NCI-H2081 (cell line): ENCODE results near the gene MISP.
A peak's percentile ranks its signal among the peaks of the same experiment; 100 is the strongest.

Experiments
- DNase-seq, 2 experiments: peaks; one replicate each; lab custom pipeline; 2025; lab: John Stamatoyannopoulos, UW

MISP gene

DNA sequence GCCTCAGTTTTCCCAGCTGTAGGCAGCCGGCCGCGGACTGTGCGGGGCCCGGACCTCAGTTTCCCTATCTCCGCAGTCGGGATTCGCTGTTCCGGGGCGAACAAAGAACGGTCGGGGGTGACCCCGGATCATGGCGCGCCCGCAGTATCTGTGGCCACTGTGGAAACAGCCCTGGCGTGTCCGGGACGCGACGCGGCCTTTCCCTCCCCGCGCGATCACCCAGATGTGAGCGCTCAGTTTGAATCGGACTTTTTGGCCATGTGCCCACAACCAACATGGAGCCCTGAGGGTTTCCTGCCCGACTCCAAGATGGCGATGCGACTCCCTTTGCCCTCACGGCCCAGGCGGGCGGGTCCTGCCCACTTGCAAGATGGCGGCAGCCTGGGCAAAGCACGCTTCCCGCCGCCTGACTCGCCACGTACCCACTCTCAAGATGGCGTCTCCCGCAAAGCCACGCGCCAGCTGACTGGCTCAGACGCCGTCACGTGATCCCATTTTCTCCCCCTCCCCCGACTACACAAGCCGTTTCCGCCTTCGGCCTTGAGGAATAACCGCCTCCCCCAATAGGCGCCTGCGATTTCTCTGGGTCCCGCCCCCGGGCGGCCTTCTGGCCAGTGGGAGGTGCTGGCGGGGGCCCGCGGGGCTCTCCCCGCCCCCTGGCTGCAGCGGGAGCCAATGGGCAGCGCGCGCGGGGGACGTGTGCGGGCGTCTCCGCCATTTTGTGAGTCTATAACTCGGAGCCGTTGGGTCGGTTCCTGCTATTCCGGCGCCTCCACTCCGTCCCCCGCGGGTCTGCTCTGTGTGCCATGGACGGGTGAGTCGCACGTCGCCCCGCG, 46.0 kb downstream of the MISP start, which contains the start of gene PTBP1:
Gene PTBP1 (plus strand): TSS at position 761 of the 836 bp plus-strand sequence. CDS start 46 bp downstream, at position 807.
- peak; percentile 100 for DNase-seq

DNA sequence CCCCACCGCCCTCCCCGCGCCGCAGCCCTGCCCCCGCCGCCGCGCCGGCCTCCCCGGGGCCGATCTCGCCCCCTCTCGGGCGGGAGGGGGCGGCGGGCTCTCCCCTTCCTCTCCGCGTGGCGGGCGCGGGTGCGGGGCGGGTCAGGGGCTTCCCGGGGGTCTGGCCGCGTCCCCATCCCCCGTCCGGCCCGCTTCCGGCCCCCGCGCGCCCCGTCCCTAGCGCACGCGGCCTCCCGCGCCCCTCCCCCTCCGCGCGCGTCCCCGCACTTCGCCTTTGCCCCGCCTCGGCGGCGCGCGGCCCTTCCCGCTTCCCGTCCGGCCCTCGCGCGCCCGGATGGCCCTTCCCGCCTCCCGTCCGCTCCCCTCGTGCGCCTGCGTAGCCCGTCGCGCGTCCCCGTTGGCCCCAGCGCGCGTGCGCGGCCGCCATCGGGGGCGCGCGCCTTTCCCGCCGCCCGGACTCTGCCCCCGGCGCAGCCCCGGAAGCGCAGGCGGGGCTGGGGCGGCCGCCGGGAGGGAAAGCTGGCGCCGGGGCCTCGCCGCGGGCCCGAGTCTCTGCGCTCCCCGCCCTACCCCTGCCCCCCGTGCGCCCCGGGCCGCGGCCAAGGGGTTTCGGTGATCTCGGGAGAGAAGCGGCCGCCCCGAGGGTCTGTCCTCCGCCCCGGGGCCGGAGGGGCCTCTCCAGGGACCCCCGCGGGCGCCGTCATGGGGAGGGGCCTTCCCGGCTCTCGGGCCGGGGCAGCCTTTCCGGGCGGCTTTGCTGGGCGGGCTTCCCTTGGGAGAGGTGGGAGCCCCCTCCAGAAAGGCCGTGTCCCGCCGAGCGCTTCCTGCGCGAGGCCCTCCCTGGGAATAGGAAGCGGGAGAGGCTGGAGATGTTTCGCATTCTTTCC, 46.9 kb downstream of the MISP start:
- DNase-seq, result peak; percentile 88 to 92

DNA sequence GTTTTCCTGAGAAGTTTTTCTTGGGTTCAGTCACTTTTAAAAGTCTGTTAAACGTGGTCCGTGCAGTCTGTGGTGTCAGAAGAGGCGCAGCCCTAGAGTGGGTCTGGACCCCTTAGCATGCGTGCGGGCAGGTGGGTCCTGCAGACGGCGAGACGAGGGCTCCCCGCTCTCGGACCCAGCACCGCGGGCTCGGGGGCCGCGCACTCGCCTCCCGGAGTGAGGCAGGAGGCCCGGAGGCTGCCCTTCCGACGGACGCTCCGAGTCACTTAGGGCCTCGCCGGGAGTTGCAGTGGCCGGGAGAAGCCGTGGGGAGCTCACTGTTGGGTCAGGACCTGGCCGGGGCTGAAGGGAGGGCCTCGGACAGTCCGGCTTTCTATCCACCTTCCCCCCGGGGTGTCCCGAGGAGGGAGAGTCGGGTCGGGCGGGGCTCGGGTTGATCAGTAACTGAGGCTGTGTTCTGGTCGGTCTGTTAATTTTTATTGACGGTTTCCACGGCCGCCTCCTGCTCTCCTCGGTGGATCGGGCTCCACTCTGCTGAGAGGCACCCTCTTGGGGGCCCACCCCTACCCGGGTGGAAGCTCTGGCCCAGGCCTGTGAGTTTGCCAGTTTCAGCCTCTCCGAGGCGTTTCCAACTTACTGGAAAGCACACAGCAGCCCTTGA, 47.6 kb downstream of the MISP start:
- DNase-seq, result no peak

DNA sequence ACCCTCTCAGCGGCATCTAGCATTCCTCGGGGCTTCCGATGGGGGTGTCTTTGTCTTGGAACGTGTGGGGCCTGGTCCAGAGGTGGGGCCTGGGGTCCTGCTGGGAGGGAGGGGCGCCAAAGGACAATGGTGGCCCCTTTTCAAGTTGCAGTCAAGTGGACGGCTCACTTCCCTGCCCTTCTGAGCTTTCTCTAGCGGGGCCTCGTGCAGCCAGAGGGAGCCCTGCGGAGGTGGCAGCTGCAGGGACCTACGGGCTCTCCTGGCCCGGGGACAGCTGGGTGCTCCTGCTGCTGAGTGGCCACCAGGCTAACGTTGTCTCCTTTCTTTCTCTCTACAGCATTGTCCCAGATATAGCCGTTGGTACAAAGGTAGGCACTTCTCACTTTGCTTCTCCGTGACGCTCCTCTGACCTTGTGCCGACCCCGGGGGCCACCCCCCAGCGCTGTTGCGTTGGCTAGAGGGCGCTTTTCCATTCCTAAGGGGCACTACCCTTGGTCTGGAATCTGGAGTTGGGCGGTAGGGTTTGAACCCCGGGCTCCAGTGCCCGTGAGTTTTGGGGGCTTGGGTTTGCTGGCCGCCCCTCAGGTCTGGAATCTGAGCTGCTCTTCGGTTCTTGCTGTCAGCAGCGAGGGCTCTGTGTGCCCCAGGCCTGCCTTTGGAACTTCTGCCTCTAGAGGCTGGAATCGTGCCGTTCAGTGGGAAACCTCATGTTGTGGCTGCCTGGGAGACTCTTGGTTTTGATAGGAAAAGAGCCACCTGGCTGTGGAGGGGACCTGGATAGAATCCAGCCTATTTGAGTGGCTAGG, 48.4 kb downstream of the MISP start:
- peak in 1 of 2 experiments; percentile 26 for DNase-seq

DNA sequence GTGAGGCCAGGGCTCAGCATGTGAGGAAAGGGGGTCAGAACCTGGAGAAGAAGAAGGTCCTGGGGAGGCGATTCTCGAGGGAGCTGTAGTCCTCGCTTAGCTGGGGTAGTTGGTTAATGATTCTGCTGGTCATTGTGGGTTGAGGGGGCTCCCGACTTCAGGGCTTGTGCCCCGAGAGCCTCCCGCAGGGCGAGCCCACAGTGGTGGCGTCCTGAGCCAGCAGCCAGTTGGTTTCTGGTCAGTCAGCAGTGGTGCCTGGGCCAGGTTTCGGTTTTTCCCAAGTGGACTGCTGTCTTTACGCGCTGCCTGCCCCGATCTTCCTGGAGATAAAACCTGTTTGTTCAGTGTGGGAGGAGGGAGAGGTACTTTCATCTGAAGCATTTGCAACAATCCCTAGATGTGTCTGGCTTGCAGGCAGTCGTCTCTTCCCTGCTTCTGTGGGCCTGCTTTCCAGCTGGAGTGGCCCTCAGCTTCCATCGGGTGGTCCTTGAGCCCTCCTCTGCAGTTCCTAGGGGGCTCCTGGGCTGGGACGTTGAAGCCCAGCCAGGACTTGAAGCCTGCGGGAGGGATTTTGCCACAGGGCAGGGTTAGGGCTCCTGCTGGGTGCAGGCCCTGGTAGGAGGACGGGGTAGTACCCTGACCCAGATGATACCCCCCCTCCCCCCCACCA, 49.6 kb downstream of the MISP start:
- no peak for DNase-seq

DNA sequence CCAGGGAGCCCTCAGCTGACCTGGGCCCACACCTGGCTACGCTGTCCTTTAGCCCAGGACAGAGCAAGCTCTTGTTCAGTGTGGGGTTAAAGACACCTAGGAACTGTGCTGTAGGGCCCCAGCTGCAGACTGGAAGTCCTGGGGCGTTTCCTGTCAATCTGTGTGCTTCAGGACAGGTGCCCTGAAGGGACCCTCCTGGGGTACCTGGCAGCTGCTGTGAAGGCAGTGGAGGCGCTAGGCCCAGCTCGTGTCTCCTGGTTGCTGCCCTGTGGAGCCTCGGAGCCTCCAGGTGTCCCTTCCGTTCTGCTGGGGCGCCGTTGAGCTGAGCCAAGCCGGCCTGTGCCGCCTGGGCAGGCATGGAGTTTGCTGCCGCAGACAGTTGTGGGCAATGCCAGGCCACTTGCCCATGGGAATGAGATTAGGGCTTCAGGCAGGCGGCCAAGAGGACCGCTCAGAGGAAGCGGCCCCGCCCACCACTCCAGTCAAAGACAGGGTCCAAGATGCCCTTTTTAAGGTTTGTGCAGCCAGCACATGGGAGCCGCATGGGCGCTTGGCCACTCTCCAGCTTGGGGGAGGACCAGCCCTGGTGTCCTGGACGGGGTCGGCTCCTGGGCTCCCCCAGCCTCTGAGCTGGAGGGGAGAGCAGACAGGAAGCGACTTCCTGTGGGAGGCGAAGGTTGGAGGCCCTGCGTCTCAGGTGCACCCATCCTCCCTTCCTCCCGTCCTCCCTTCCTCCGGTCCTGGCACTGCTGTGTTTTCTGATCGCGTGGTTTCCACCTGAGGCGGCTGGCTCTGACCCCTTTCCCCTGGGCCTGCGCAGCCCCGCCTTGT, 50.3 kb downstream of the MISP start:
- DNase-seq, result peak; percentile 40 to 74

DNA sequence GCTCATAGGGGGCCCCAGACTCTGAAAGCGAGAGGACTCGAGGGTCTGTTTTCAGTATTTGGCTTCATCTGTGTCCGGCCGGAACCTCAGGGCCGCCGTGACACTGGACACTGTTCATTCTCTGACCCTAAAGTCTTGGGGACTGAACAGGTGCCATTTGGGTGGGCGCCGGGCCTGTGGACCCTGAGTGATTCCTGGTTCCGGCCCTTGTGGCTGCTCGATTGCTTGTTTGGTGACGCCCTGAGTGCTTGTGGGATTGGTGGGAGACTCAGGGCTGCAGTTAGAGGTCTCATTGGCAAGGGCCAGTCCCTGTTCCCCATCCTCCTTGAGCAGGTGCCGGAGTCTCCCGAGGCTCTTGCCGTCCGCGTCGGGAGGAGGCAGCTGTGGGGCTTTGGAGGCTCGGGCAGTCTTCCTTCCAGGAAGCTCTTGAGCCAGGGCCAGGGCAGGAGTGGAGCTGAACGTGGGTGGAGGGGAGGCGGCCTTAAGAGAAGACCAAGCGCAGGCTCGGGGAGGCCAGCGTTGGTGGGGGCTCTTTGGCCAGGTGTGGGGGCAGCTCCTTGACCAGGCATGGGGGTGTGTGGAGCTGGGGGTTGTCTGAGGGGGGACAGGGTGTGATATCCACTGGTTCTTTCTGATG, 51.1 kb downstream of the MISP start:
- DNase-seq, result no peak

DNA sequence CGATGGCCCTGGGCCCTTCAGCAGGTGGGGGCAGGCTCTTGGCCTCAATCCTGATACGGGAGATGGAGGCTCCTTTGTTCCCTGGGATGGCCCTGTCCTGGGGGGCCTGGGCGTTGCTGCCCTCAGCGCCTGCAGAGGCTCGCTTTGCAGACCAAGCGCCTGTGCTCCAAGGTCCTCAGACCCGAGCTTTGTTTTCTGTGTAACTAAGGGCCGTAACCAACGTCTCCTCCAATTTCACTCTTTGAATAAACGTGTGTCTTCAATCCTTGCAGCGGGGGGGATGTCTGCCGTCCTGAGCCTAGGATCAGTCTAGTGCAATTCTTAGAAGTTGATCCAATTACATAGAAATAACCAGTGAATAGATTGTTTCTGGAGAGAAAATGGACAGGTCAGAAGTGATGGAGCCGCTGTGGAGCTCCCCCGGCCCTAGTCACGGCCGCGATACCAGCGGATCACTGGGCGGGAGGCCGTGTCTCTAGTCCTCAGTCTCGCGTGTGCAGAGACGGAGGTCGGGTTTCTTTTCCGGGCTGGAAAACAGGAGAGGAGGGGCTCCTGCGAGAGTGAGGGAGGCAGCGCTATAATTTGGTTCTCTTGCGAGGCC, 51.7 kb downstream of the MISP start:
- no peak for DNase-seq

DNA sequence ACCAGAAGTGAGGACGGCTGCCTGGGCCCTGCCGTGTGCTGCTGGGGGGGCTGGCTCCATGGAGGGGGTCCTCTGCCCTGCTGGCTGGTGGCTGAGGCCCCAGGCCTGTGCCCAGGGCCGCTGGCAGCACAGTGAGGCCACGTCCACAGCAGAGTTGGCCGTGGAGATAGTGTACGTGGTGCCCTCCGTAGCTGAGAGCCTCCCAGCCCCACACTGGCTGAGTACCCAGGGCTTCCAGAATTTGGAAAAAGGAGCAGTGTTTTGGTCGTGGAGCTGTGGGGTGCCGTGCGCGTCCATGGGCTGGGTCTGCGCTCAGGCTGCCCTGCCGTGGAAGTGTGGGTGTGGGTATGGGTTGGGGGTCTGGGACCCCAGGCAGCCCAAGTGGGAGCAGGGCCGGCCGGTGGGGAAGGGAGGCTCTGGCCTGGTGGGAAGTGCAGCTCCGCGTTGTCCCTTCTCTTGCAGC, 52.2 kb downstream of the MISP start:
- no peak for DNase-seq

DNA sequence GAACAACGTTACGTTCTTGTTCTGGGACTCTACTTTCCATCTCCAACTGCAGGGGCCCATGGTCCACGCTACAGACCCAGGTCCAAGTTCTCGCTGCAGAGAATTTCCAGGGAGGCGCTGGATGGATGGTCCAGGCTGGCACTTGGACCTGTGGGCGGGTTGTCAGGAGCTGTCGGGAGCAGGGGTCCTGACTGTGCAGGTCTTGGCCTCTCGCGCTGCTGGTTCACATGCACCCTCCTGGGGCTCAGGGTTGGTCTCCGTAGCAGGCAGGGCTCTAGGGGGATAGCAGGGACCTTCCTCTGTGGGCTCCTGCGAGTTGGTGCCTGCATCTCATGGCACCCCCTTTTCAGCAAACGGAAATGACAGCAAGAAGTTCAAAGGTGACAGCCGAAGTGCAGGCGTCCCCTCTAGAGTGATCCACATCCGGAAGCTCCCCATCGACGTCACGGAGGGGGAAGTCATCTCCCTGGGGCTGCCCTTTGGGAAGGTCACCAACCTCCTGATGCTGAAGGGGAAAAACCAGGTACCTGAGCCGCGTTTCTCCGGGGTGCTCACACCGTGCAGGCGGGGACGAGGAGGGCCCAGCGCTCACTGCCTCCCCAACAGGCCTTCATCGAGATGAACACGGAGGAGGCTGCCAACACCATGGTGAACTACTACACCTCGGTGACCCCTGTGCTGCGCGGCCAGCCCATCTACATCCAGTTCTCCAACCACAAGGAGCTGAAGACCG, 52.9 kb downstream of the MISP start:
- no peak for DNase-seq

DNA sequence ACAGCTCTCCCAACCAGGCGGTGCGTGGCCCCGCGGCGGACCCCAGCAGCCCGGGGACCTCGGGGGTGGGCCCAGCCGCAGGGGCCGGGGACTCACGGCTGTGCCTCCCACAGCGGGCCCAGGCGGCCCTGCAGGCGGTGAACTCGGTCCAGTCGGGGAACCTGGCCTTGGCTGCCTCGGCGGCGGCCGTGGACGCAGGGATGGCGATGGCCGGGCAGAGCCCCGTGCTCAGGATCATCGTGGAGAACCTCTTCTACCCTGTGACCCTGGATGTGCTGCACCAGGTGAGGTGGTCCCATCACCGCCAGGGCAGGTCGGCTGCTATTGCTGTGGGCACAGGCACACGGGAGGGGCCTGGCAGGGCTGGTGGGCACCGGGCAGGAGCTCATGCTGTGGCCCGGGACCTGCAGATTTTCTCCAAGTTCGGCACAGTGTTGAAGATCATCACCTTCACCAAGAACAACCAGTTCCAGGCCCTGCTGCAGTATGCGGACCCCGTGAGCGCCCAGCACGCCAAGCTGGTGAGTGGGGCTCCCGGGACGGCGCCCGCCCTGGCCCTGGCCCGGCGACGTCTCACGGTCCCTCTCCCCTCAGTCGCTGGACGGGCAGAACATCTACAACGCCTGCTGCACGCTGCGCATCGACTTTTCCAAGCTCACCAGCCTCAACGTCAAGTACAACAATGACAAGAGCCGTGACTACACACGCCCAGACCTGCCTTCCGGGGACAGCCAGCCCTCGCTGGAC, 53.7 kb downstream of the MISP start:
- DNase-seq, result no peak

DNA sequence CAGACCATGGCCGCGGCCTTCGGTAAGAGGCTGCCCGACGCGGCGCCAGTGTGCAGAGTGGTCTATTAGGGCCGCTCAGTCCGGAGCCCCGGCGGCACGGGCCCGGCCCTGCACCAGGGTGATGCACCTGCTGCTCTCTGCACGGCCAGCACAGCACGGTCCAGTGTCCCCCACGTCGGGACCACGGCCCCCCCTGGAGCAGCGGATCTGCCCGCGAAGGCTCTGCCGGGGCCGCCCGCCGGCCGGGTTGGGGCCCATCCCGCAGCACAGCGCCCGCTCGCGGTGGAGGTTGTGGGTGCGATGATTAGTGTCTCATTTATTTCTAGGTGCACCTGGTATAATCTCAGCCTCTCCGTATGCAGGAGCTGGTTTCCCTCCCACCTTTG, 54.2 kb downstream of the MISP start:
- DNase-seq, result no peak

DNA sequence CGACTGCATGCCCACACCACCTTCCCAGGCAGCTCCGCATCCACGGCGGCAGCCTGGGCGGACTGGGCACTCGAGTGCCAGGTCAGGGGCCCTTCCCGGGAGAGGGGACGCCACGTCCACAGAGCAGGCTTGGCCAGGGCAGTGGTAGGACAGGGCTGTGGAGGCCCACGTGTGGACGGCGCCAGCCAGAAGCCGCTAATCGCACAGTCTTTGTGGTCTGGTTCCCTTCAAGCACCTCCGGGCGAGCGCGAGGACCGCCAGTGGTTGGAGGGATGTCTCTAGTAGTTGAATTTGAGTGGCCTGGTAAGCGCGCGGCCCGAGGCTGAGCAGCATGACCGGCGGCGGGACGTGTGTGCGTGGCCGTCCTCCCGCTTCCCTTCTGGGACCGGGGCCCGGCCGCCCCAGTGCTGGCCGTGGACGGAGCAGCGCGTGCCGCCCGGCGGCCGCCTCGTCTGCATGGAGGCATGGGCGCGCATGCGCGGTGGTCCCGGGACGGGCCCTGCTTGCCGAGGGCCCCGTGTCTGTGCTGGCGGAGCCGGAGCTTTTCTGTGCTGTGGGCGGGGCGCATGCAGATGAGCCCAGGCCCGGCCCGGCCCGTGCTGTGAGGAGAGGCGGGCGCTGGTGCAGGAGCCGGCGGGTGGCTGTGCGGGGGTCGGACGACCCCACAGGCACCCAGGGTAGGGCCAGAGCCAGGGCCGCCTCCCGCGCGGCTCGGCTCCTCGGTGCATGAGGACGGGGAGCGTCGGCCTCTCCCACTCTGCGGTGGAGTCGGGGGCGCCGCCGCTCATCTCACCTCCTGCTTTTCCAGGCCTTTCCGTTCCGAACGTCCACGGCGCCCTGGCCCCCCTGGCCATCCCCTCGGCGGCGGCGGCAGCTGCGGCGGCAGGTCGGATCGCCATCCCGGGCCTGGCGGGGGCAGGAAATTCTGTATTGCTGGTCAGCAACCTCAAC, 55.0 kb downstream of the MISP start:
- no peak for DNase-seq

DNA sequence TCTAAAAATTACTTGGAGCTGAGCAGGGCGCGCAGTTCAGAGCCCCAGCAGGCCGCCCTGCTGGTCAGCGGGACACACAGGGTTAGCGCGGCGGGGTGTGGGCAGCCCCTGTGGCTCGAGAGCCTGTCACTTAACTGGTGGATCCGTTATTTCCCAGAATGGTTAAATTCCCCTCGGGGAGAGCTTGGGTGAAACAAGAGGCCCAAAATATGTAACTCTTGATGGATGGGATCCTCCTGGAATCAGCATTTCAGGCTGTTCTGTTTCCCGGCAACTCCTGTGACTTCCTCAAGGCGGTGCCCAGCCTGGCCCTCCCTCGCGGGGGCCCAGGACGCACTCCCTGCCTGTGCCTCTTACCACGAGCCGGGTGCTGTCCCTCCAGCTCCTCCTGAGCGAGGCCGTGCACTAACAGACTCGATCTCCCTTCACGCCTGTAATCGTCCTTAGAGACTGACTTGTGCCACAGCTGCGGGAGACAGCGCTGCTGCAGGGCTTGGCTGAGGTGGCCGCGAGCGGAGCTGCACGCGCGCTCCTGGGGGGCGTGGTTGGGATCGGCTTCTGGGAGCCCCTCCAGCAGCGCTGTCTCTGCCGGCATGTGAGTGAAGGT, 56.0 kb downstream of the MISP start:
- no peak for DNase-seq

DNA sequence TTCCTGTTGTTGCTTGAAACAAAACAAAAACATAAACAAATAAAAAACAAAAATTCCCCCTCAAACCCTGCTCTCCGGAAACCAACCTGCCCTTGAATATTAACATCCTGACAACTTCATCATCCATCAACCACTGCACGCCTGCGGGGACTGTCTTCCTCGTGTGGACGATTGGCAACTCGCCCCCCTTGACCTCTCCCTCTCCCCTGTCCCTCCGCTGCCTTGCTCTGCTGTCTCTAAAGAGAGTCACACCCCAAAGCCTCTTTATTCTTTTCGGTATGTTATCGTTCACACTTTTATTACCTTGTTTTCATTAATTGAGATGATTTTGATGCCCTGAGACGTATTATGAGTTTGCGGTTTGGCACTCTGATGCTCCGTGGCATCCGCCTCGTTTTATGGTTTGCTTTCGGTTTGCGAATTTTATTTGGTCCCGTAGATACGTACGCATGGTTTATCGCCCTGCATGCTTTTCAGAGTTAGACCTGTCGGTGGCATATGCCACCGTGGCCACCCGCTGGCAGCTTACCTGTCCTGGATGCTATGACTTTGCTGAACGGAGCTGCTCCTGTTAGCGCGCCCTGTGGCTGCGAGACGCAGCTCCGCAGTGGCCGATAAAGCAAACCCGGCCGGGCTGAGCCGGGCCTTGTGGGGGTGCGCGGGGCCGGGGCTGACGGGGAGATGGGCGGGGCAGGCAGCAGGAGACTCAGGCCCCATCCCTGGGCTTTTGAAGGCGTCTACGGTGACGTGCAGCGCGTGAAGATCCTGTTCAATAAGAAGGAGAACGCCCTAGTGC, 56.9 kb downstream of the MISP start:
- DNase-seq, result no peak
